Measurements from ENCODE around the gene GDNF. TPM values are rescaled to one million over a fixed set of nuclear protein-coding genes. Genes with fewer than 3 reads are reported as not detected.

Gene GDNF
- total and polyA plus RNA-seq, 2 donors (not counting 1 experiment from before 2014, with no cell fraction given), result not detected

DNA sequence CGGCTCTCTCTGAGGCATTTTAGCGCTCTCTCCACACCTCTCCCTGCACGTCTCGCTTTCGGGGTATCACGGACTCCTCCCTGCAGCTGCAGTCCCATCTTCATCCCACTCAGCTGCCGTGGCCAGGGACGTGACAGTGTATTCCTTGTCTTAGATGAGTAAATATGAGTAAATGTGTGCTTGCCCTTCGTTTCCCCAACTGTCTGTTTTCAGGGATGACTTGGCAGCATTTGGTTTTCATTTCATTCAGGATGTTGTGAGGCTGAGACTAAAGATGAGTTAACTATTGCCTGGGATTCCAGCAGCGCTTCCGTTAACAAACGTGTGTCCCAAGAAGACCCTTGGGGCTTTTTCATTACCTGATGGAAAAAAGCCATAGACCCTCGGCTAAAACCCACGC, 29.5 kb downstream of the GDNF start:
- H3K9me3 ChIP-seq (ENCODE audit: control extremely low read depth in 1 of 3, control insufficient read depth in 2 of 3, insufficient read depth in 1 of 3, low read length in 2 of 3), result peaks cover 0 to 4% (median 0%) of the 10 kb centered on the region in 3 donors
- CTCF ChIA-PET, result no interaction called here
- H3K4me1 Mint-ChIP-seq, result no peaks in the 10 kb centered on the region
- H4K20me1 ChIP-seq (ENCODE audit: control insufficient read depth, insufficient read depth, low read length, poor library complexity, severe bottlenecking), result no peaks in the 10 kb centered on the region
- H3K79me2 ChIP-seq (ENCODE audit: control insufficient read depth, insufficient read depth, low read length), result no peaks in the 10 kb centered on the region
- H2AFZ ChIP-seq (ENCODE audit: insufficient read depth, low read depth, low read length, poor library complexity, severe bottlenecking), result no peak overlapping the region
- peaks cover 3% of the 10 kb centered on the region for H3K27me3 Mint-ChIP-seq
- H3K9ac ChIP-seq (ENCODE audit: low read length), result no peak overlapping the region
- peaks cover 0 to 2% (median 0%) of the 10 kb centered on the region in 4 experiments for H3K27me3 ChIP-seq (replicated peaks in 1 of 4; ENCODE audit: control extremely low read depth in 1 of 4, control insufficient read depth in 3 of 4, insufficient read depth in 4 of 4, low read length in 3 of 4)
- intact Hi-C loops (cut with micrococcal nuclease), result no loop called here
- H3K27ac ChIP-seq (ENCODE audit: low read length in 2 of 2), result no peak overlapping the region
- TF ChIP-seq CTCF (IDR thresholded peaks at IDR 0.05) (no peak), EZH2 (IDR thresholded peaks at IDR 0.05; ENCODE audit: borderline replicate concordance, insufficient read depth, low read depth, low read length, poor library complexity, severe bottlenecking) (no peak)
- no peak overlapping the region for H3K4me3 Mint-ChIP-seq
- H3K4me3 ChIP-seq (ENCODE audit: control extremely low read depth in 1 of 5, extremely low read depth in 1 of 5, insufficient read depth in 1 of 5, low read depth in 2 of 5, low read length in 4 of 5), result no peak overlapping the region
- ATAC-seq (ENCODE audit: low read depth) (no peak), DNase-seq (no peak)
- H3K4me1 ChIP-seq (ENCODE audit: control insufficient read depth in 2 of 2, insufficient read depth in 2 of 2, low read length in 2 of 2), result no peaks in the 10 kb centered on the region
- H3K36me3 ChIP-seq (replicated peaks in 1 of 2; ENCODE audit: control extremely low read depth in 1 of 2, control insufficient read depth in 1 of 2, extremely low read depth in 1 of 2, insufficient read depth in 2 of 2, low read length in 1 of 2), result no peaks in the 10 kb centered on the region
- POLR2A ChIA-PET, result no interaction called here
- no peak overlapping the region for H3K4me2 ChIP-seq (replicated peaks; ENCODE audit: low read depth, low read length, poor library complexity, severe bottlenecking)
- H3K9me3 Mint-ChIP-seq (ENCODE audit: insufficient read depth), result no peaks in the 10 kb centered on the region
- no peak overlapping the region for H3K27ac Mint-ChIP-seq
- 86% methylated on average over 6 of the region's 14 CpGs for WGBS (ENCODE audit: insufficient coverage)

GRCh38 chr5:37808945-37809344, 30.9 kb downstream of the GDNF start:
- Mint-ChIP-seq H3K9me3 (ENCODE audit: insufficient read depth) (no peaks in the 10 kb centered on the region), H3K27ac (no peak overlapping the region), H3K27me3 (peaks cover 3% of the 10 kb centered on the region), H3K4me1 (no peaks in the 10 kb centered on the region), H3K4me3 (no peak overlapping the region)
- Histone ChIP-seq H3K4me3 (ENCODE audit: control extremely low read depth in 1 of 5, extremely low read depth in 1 of 5, insufficient read depth in 1 of 5, low read depth in 2 of 5, low read length in 4 of 5) (no peak overlapping the region), H3K9me3 (ENCODE audit: control extremely low read depth in 1 of 3, control insufficient read depth in 2 of 3, insufficient read depth in 1 of 3, low read length in 2 of 3) (peaks cover 0 to 4% (median 0%) of the 10 kb centered on the region in 3 donors), H4K20me1 (ENCODE audit: control insufficient read depth, insufficient read depth, low read length, poor library complexity, severe bottlenecking) (no peaks in the 10 kb centered on the region), H3K27me3 (replicated peaks in 1 of 4; ENCODE audit: control extremely low read depth in 1 of 4, control insufficient read depth in 3 of 4, insufficient read depth in 4 of 4, low read length in 3 of 4) (peaks cover 0 to 3% (median 0%) of the 10 kb centered on the region in 4 experiments), H3K79me2 (ENCODE audit: control insufficient read depth, insufficient read depth, low read length) (no peaks in the 10 kb centered on the region), H3K27ac (ENCODE audit: low read length in 2 of 2) (no peak overlapping the region), H2AFZ (ENCODE audit: insufficient read depth, low read depth, low read length, poor library complexity, severe bottlenecking) (no peak overlapping the region), H3K4me1 (ENCODE audit: control insufficient read depth in 2 of 2, insufficient read depth in 2 of 2, low read length in 2 of 2) (no peaks in the 10 kb centered on the region), H3K9ac (ENCODE audit: low read length) (no peak overlapping the region), H3K36me3 (replicated peaks in 1 of 2; ENCODE audit: control extremely low read depth in 1 of 2, control insufficient read depth in 1 of 2, extremely low read depth in 1 of 2, insufficient read depth in 2 of 2, low read length in 1 of 2) (no peaks in the 10 kb centered on the region), H3K4me2 (replicated peaks; ENCODE audit: low read depth, low read length, poor library complexity, severe bottlenecking) (no peak overlapping the region)
- TF ChIP-seq EZH2 (IDR thresholded peaks at IDR 0.05; ENCODE audit: borderline replicate concordance, insufficient read depth, low read depth, low read length, poor library complexity, severe bottlenecking) (no peak), CTCF (IDR thresholded peaks at IDR 0.05) (no peak)
- CTCF ChIA-PET, result no interaction called here
- WGBS (ENCODE audit: insufficient coverage), result 98% methylated on average over 5 of the region's 5 CpGs
- no peak for DNase-seq
- intact Hi-C loops (cut with micrococcal nuclease), result no loop called here
- POLR2A ChIA-PET, result no interaction called here
- no peak for ATAC-seq (ENCODE audit: low read depth)
